ENCODE results near the gene ZNFX1. TPM values are rescaled to one million over a fixed set of nuclear protein-coding genes. Genes with fewer than 3 reads are reported as not detected.

The ZNFX1 gene
- total RNA-seq, 1 experiment from 2014 or later: 32.8 TPM

GRCh38 chr20:49287555-49288249, 9.8 kb upstream of the ZNFX1 start:
- peak in 1 of 2 experiments; percentile 73 for DNase-seq (ENCODE audit: low read depth in 1 of 2, low spot score in 2 of 2)
- Histone ChIP-seq H3K4me1 (replicated peaks) (peaks cover 34% of the 10 kb centered on the region), H3K9me3 (replicated peaks) (peaks cover 27% of the 10 kb centered on the region), H3K27ac (peak overlapping the region; percentile 56), H3K4me3 (no peak overlapping the region), H3K36me3 (peaks cover 98% of the 10 kb centered on the region), H3K27me3 (replicated peaks) (no peaks in the 10 kb centered on the region)

GRCh38 chr20:49286689-49287551, 9.1 kb upstream of the ZNFX1 start:
- H3K9me3 ChIP-seq (replicated peaks): peaks cover 27% of the 10 kb centered on the region
- H3K36me3 ChIP-seq: peaks cover 100% of the 10 kb centered on the region
- peaks cover 37% of the 10 kb centered on the region for H3K4me1 ChIP-seq (replicated peaks)
- H3K4me3 ChIP-seq: no peak overlapping the region
- no peaks in the 10 kb centered on the region for H3K27me3 ChIP-seq (replicated peaks)
- peak overlapping the region; percentile 56 for H3K27ac ChIP-seq
- peak in 1 of 2 experiments; percentile 64 for DNase-seq (ENCODE audit: low read depth in 1 of 2, low spot score in 2 of 2)

GRCh38 chr20:49285813-49286494, 8.1 kb upstream of the ZNFX1 start:
- peaks cover 37% of the 10 kb centered on the region for H3K9me3 ChIP-seq (replicated peaks)
- H3K36me3 ChIP-seq: peaks cover 100% of the 10 kb centered on the region
- no peaks in the 10 kb centered on the region for H3K27me3 ChIP-seq (replicated peaks)
- H3K27ac ChIP-seq: no peak overlapping the region
- H3K4me3 ChIP-seq: no peak overlapping the region
- DNase-seq (ENCODE audit: low read depth in 1 of 2, low spot score in 2 of 2): no peak
- peaks cover 45% of the 10 kb centered on the region for H3K4me1 ChIP-seq (replicated peaks)

GRCh38 chr20:49285233-49285668, 7.4 kb upstream of the ZNFX1 start:
- Histone ChIP-seq H3K4me1 (replicated peaks) (peaks cover 53% of the 10 kb centered on the region), H3K36me3 (peaks cover 100% of the 10 kb centered on the region), H3K27ac (no peak overlapping the region), H3K27me3 (replicated peaks) (no peaks in the 10 kb centered on the region), H3K9me3 (replicated peaks) (peaks cover 44% of the 10 kb centered on the region), H3K4me3 (no peak overlapping the region)
- DNase-seq (ENCODE audit: low read depth in 1 of 2, low spot score in 2 of 2): no peak

- no peak overlapping the region for H3K27ac ChIP-seq
- H3K9me3 ChIP-seq (replicated peaks): peaks cover 48% of the 10 kb centered on the region
- no peak for DNase-seq (ENCODE audit: low read depth in 1 of 2, low spot score in 2 of 2)
- H3K4me1 ChIP-seq (replicated peaks): peaks cover 57% of the 10 kb centered on the region
- no peak overlapping the region for H3K4me3 ChIP-seq
- peaks cover 100% of the 10 kb centered on the region for H3K36me3 ChIP-seq
- H3K27me3 ChIP-seq (replicated peaks): no peaks in the 10 kb centered on the region
These were observed 7.0 kb upstream of the ZNFX1 start for GRCh38 chr20:49284818-49285217.

- Histone ChIP-seq H3K27me3 (replicated peaks) (no peaks in the 10 kb centered on the region), H3K4me1 (replicated peaks) (peaks cover 60% of the 10 kb centered on the region), H3K36me3 (peaks cover 100% of the 10 kb centered on the region), H3K27ac (no peak overlapping the region), H3K4me3 (no peak overlapping the region), H3K9me3 (replicated peaks) (peaks cover 50% of the 10 kb centered on the region)
- no peak for DNase-seq (ENCODE audit: low read depth in 1 of 2, low spot score in 2 of 2)
These were observed 6.1 kb upstream of the ZNFX1 start for GRCh38 chr20:49283703-49284625.

- no peaks in the 10 kb centered on the region for H3K27me3 ChIP-seq (replicated peaks)
- peaks cover 57% of the 10 kb centered on the region for H3K4me1 ChIP-seq (replicated peaks)
- no peak overlapping the region for H3K27ac ChIP-seq
- H3K36me3 ChIP-seq: peaks cover 98% of the 10 kb centered on the region
- no peak overlapping the region for H3K4me3 ChIP-seq
- H3K9me3 ChIP-seq (replicated peaks): peaks cover 50% of the 10 kb centered on the region
- no peak for DNase-seq (ENCODE audit: low read depth in 1 of 2, low spot score in 2 of 2)
These were observed 5.4 kb upstream of the ZNFX1 start for GRCh38 chr20:49283176-49283702.

GRCh38 chr20:49282584-49283171, 4.8 kb upstream of the ZNFX1 start:
- Histone ChIP-seq H3K27ac (no peak overlapping the region), H3K36me3 (peaks cover 92% of the 10 kb centered on the region), H3K4me1 (replicated peaks) (peaks cover 51% of the 10 kb centered on the region), H3K4me3 (no peak overlapping the region), H3K9me3 (replicated peaks) (peaks cover 50% of the 10 kb centered on the region), H3K27me3 (replicated peaks) (no peaks in the 10 kb centered on the region)
- DNase-seq (ENCODE audit: low read depth in 1 of 2, low spot score in 2 of 2): no peak

GRCh38 chr20:49281913-49282467, 4.1 kb upstream of the ZNFX1 start:
- H3K36me3 ChIP-seq: peaks cover 85% of the 10 kb centered on the region
- peaks cover 45% of the 10 kb centered on the region for H3K4me1 ChIP-seq (replicated peaks)
- no peak overlapping the region for H3K4me3 ChIP-seq
- H3K27me3 ChIP-seq (replicated peaks): no peaks in the 10 kb centered on the region
- peaks cover 50% of the 10 kb centered on the region for H3K9me3 ChIP-seq (replicated peaks)
- no peak overlapping the region for H3K27ac ChIP-seq
- DNase-seq (ENCODE audit: low read depth in 1 of 2, low spot score in 2 of 2): no peak

- no peaks in the 10 kb centered on the region for H3K27me3 ChIP-seq (replicated peaks)
- peaks cover 80% of the 10 kb centered on the region for H3K36me3 ChIP-seq
- peaks cover 42% of the 10 kb centered on the region for H3K4me1 ChIP-seq (replicated peaks)
- no peak overlapping the region; the same call in 1 of the 2 replicates for H3K4me3 ChIP-seq
- peak in 1 of 2 experiments; percentile 32 for DNase-seq (ENCODE audit: low read depth in 1 of 2, low spot score in 2 of 2)
- H3K9me3 ChIP-seq (replicated peaks): peaks cover 45% of the 10 kb centered on the region
- H3K27ac ChIP-seq: no peak overlapping the region
These were observed 3.4 kb upstream of the ZNFX1 start for GRCh38 chr20:49281059-49281912.

GRCh38 chr20:49280463-49281058, 2.7 kb upstream of the ZNFX1 start:
- H3K27ac ChIP-seq: no peak overlapping the region
- DNase-seq (ENCODE audit: low read depth in 1 of 2, low spot score in 2 of 2): no peak

More at GRCh38 chr20:49280463-49281058, 2.7 kb upstream of the ZNFX1 start:
- no peaks in the 10 kb centered on the region for H3K27me3 ChIP-seq (replicated peaks)
- H3K36me3 ChIP-seq: peaks cover 80% of the 10 kb centered on the region
- H3K4me3 ChIP-seq: peak overlapping the region; percentile 53
- peaks cover 38% of the 10 kb centered on the region for H3K9me3 ChIP-seq (replicated peaks)
- H3K4me1 ChIP-seq (replicated peaks): peaks cover 48% of the 10 kb centered on the region
